NCI-H1105 treated with DMSO at 0.1 percent for 48 hours (cell line): ENCODE data around the gene CD47.

Experiments used
- DNase-seq: peaks from one replicate; lab custom pipeline; 2025; lab: John Stamatoyannopoulos, UW

CD47 gene

DNA sequence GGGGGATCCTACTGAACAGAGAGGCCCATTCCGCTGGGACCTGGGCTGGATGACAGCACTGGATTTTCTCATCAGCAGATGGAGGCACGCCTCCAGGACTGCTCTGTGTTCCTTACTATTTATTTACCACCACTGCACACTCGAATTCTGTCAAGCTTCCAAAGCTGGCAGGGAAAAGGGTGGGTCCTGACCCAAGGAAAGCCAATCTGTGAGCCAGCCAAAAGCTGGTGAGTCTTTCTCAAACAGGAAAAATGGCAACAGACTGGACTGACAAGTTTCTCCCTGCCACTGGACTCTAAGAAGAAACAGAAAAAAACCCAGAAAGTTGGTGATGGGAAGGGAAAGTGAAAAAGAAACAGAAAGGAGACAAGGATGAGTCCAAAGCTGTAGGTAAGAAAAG lies 37.8 kb downstream of the CD47 start:
- no peak for DNase-seq

DNA sequence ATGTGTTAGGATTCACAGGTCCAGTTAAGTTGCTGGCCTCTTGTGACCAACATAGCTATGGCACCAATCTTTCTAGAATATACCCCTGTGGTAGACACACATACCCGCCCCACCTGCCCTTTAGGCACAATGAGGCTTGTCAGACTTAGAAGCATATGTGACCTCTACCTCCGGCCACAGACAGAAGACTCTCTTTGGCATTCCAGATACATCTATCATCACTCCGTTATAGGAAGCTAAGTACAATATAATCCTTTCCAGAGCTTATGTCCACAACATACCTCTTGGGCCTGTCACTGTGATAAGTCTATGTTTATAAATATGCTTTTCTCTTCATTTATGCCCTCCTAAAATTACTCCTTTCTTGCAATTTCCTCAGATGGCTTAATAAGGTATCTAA lies 39.8 kb downstream of the CD47 start:
- DNase-seq = no peak

GRCh38 chr3:108047987-108048386 lies 42.8 kb downstream of the CD47 start:
- no peak for DNase-seq

DNA sequence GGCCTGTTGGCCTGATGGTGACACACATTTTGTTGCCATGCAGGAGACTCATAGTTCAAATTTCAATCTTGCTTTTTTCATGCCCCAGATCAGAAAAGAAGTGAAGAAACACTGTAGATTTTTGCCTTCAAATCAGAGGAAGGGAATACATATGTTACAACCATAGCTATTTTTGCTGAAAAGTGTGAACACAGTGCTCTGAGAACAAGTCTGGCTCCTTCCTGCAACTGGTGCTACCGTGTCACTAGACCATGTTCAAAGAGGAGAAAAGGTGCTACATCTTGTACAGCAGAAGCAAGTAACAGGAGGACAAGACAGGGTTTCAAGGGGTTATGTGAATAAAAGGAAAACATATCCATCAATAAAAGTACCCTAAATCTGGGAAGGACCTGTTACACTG lies 44.6 kb downstream of the CD47 start:
- no peak for DNase-seq

- no peak for DNase-seq
Measured at GRCh38 chr3:108044699-108045098, 46.1 kb downstream of the CD47 start.

GRCh38 chr3:108042300-108042699 lies 48.5 kb downstream of the CD47 start:
- no peak for DNase-seq

DNA sequence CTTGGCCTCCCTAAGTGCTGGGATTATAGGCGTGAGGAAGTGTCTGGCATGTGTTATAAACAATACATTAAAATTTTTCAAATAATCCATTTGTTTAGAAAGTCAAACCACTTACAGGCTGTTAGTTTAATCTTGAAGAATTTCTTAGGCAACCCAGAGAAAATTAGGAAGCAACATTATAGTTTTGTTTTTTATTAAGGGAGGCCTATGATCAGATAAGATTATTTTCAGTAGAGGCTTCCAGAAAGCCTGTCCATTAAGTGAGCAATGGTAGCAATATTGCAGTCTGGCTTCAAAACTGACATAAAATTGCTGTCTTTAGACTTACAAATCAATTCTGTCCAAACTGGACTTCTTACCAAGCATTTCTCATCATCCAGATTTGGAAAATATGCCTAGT lies 49.6 kb downstream of the CD47 start:
- no peak for DNase-seq

DNA sequence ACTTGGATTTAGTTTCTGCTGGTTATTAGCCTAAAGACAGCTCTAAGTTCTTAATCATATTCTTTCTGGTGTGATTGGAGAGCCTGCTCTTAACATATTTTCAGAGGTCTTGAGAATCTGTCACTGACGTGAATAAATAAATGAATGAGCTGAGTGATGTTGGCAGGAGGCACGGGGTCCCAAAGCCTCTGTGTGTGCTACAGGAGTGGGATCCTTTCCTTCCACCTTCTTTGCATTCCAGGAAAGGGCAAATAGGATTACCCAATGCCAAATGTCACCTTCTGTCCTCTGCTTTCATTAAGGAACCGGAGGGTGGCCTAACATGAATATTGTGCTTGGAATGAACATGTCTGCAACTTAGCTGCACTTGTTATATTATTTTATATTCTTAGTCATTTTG lies 53.1 kb downstream of the CD47 start:
- DNase-seq = no peak

- DNase-seq = no peak
Measured at GRCh38 chr3:108036984-108037741, 53.7 kb downstream of the CD47 start.

DNA sequence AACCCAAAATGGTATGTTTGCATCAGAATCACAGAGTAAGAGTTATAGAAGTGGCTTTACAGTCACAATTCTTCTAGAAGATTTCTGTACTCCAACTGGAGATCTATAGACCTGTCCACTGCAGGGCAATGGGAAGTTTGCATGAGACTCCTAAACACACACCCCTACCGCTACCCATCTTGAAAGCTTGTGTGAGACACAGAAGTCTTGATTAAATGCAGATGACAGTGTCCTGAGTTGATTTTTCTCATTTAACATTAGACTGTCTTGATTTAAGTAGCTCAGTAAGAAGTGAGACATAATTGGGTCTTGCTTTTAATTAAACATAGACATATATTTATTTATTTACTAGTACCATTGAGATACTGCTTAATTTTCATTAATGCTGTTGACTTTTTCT lies 54.4 kb downstream of the CD47 start:
- no peak for DNase-seq

- no peak for DNase-seq
Measured at GRCh38 chr3:108035751-108036150, 55.1 kb downstream of the CD47 start.

DNA sequence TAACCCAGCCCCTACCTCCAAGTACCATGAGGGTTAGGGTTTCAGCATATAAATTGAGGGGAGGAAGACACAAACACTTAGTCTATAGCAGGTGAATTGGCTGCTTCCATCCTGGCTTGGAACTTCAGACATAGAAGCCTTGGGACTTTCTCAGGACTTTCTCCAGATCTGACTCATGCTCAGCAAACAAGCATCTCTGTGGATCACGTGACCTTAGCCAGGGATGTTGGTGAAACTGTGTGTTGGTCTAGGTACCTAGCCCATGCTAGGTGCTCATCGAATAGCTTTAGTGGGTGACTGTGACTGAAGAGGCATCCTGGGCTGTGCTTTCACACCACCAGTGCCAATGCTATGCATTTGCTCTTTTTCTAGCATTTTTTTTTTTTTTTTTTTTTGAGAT lies 58.9 kb downstream of the CD47 start:
- DNase-seq = no peak

DNA sequence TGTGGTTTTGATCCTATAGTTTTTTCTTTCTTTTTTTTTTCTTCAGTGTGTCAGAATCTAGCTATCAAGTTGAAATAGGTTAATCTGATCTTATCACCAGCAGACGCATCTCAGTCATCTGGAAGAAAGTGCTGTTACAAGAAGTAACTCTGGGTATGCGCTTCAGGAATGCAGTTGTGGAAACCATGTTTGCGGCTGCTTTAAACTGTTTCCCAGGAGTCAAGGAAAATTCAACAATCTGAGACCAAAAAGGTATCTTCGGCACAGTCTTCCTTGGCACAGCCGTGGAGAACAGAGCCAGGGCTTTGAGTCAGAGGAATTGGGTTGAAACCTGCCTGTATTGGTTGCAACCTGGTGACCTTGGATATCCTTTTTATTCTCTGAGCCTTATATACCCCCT lies 59.9 kb downstream of the CD47 start:
- no peak for DNase-seq

DNA sequence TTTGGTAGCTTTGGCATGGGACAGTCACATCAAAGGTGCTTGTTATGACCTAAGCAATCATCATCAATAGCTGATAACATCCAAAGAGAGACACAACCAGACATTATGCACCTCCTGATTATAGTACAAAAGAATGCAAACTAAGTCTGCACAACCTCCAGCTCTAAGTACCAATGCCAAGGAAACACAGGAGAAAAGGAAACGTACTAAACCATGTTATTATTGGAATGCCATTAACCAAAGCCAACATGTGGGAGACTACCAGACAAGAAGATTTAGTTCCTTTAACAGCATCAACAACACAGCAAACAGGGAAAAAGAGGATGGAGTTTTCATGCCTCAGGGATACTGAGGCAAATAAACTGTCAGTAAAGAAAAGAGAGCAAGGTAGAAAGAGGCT lies 61.4 kb downstream of the CD47 start:
- DNase-seq = no peak

DNA sequence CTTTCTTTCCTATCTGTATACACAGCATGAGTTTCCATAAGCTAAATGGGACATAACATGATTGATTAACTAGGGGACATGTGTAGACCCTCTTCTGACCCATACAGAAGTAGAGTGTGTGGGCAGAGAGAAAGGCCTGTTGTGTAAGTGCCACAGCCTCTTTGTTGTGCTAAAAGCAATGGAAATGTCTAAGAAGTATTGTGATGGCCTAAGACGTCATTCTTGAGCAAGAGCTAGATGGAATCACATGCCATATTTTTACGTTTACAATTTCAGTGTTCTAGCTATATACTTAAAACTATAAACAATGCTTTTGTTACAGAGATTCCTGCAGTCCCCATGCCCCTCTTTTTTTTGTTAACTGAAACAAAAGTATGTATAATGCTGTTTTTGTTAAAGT lies 61.9 kb downstream of the CD47 start:
- no peak for DNase-seq

- no peak for DNase-seq
Measured at GRCh38 chr3:108025177-108025576, 65.7 kb downstream of the CD47 start.

DNA sequence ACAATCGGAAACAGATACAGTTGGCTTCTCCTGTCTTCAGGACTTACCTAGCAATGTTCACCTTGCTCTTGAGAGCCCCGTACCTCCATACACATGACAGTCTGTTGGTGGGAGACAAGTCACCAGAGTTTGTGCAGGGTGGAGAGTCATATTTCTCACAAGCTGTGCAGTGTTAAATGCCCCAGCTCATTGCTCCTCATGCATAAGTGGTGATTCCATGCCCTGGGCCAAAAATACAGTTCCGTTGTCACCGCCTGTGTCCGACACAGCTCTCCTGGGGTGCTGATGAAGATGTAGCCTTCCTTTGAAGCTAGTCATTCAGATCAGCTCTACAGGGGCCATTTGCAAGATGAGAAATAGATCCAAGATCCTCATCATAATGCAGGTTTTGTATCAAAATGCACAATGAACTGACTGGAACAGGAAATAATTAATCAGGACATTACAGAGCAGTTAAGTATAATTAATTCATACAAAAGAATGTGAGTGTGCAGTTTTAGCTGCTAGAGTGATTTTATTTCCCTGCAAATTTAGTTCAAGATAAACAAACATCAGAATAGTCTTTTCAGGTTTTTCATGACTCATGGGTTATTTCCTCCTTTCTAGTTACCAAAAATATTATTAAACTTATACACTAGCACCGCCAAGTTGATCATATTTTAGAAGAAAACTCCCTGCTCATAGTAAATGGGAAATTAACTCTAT lies 66.5 kb downstream of the CD47 start:
- no peak for DNase-seq

GRCh38 chr3:108022256-108023150 lies 68.3 kb downstream of the CD47 start:
- DNase-seq = no peak

- no peak for DNase-seq
Measured at GRCh38 chr3:108021533-108021932, 69.3 kb downstream of the CD47 start.

DNA sequence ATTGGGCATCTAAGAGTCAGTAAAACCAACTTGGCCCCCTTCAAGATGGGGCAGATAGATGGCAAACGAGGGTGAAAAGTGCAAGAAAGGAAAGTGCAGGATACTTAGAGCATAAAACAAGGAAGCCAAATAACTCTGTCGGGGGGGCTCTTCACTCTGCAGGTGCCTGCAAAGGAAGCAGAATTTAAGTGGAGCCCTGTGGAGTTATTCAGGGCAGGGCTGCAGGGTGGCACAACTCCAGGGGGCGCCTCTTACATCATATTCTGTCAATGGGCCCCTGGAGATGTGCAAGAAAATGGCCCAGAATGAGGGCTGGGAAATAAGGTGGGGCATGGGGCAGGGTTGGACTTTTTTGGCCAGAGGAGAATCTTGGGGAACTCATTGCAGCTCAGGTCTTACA lies 69.7 kb downstream of the CD47 start:
- no peak for DNase-seq

GRCh38 chr3:108018552-108018951 lies 72.3 kb downstream of the CD47 start:
- DNase-seq = no peak

GRCh38 chr3:108017587-108017986 lies 73.2 kb downstream of the CD47 start:
- DNase-seq = no peak

GRCh38 chr3:108014943-108015342 lies 75.9 kb downstream of the CD47 start:
- DNase-seq = no peak
